Keratinocyte (primary cell): ENCODE data around the gene GATA5. TPM values are rescaled to one million over a fixed set of nuclear protein-coding genes. Genes with fewer than 3 reads are reported as not detected.

Experiments
- DNase-seq: peaks from one replicate; pipeline ENCODE4 v3.0.0-alpha.2; 2011; ENCODE audit warnings: low read depth, missing footprints, low spot score
- FAIRE-seq: peaks from 2 replicates; lab custom pipeline; 2011; peaks lifted over from hg19 to GRCh38; lab: Jason Lieb, UNC
- H2AFZ ChIP-seq: 2 replicates; pipeline ENCODE4 v1.6.0; 2012; ENCODE audit warnings: low read length, control low read depth, inconsistent platforms; ENCODE audit not compliant: control insufficient read depth
- H3K27ac ChIP-seq: 2 replicates; pipeline ENCODE4 v1.5.1; 2011; ENCODE audit warnings: low read length; ENCODE audit not compliant: control insufficient read depth, insufficient read depth
- H3K27me3 ChIP-seq: 3 replicates; pipeline ENCODE4 v1.6.0; 2011; ENCODE audit warnings: low read length; ENCODE audit not compliant: control insufficient read depth, insufficient read depth; ENCODE audit errors: extremely low read depth
- H3K36me3 ChIP-seq, 2 experiments: 2 replicates in 1 of 2; 3 replicates in 1 of 2; pipeline ENCODE4 v1.5.1; 2011; ENCODE audit warnings: low read length in 2 of 2, mild to moderate bottlenecking in 1 of 2; ENCODE audit not compliant: control insufficient read depth in 2 of 2, insufficient read depth in 2 of 2; ENCODE audit errors: extremely low read depth in 1 of 2
- H3K4me1 ChIP-seq: 3 replicates; pipeline ENCODE4 v1.5.1; 2011; ENCODE audit warnings: low read length; ENCODE audit not compliant: control insufficient read depth, insufficient read depth; ENCODE audit errors: extremely low read depth
- H3K4me2 ChIP-seq: 3 replicates; pipeline ENCODE4 v1.6.0; 2011; ENCODE audit warnings: low read depth, low read length; ENCODE audit not compliant: control insufficient read depth, insufficient read depth; ENCODE audit errors: extremely low read depth
- H3K4me3 ChIP-seq, 3 experiments: fragments of 200-600 bp in 1 of 3; sonication (generic) in 1 of 3; 2 replicates in 2 of 3; 3 replicates in 1 of 3; pipeline ENCODE4 v1.5.1; 2011 to 2016; ENCODE audit warnings: low read length in 3 of 3, mild to moderate bottlenecking in 3 of 3, control low read depth in 2 of 3, inconsistent platforms in 1 of 3, low read depth in 1 of 3, mixed read lengths in 1 of 3, mixed run types in 1 of 3, moderate library complexity in 1 of 3; ENCODE audit not compliant: control insufficient read depth in 2 of 3, insufficient read depth in 2 of 3; ENCODE audit errors: extremely low read depth in 1 of 3
- H3K79me2 ChIP-seq: 2 replicates; pipeline ENCODE4 v1.6.0; 2012; ENCODE audit warnings: low read length; ENCODE audit not compliant: control insufficient read depth, insufficient read depth
- H3K9ac ChIP-seq: 3 replicates; pipeline ENCODE4 v1.6.0; 2011; ENCODE audit warnings: low read length; ENCODE audit not compliant: control insufficient read depth, insufficient read depth; ENCODE audit errors: extremely low read depth
- H3K9me1 ChIP-seq: 3 replicates; pipeline ENCODE4 v1.6.0; 2011; ENCODE audit warnings: low read length; ENCODE audit not compliant: control insufficient read depth, insufficient read depth; ENCODE audit errors: extremely low read depth
- H3K9me3 ChIP-seq: 2 replicates; pipeline ENCODE4 v1.5.1; 2012; ENCODE audit warnings: low read depth, low read length; ENCODE audit not compliant: control insufficient read depth
- H4K20me1 ChIP-seq: 3 replicates; pipeline ENCODE4 v1.6.0; 2011; ENCODE audit warnings: low read length; ENCODE audit not compliant: control insufficient read depth, insufficient read depth; ENCODE audit errors: extremely low read depth
- EZH2 ChIP-seq: IDR thresholded peaks from one replicate; pipeline ENCODE4 v1.6.1; 2012; ENCODE audit warnings: inconsistent platforms, mild to moderate bottlenecking, low read length, moderate library complexity
- dilution Hi-C: fragments of 300-500 bp; cut with MboI; formaldehyde crosslinking; loops from one replicate; pipeline ENCODE4 v1.7.0; 2020; ENCODE audit warnings: low sequenced_read_pairs; ENCODE audit not compliant: extremely low pct_ligation_motif_present
- polyA plus RNA-seq, 5 experiments: library from polyadenylated mRNA; depleted of rRNA in 3 of 5; stranded (reverse) in 3 of 5; stranded (forward) in 1 of 5; unstranded in 1 of 5; fragments of >200 nt; gene quantifications; 1 replicate in 1 of 5; 2 replicates in 3 of 5; 3 replicates in 1 of 5; pipeline versions ENCODE4 v1.2.1 to v1.2.3, GENCODE V29; 2011 to 2012; ENCODE audit warnings: missing spikeins in 2 of 5, low read depth in 1 of 5, low replicate concordance in 1 of 5
- TF ChIP-seq, protein P1 (sequence below), 3 experiments: IDR thresholded peaks in 1 of 3; conservative IDR thresholded peaks in 1 of 3; optimal IDR thresholded peaks in 1 of 3; 2 replicates in 2 of 3; 3 replicates in 1 of 3; pipeline versions ENCODE3 to v1.5.1; 2011; ENCODE audit warnings: low read length in 3 of 3, mild to moderate bottlenecking in 3 of 3, moderate library complexity in 2 of 3, control low read depth in 1 of 3, inconsistent platforms in 1 of 3; ENCODE audit not compliant: insufficient read depth in 2 of 3; ENCODE audit errors: extremely low read depth in 1 of 3

The GATA5 gene
- polyA plus RNA-seq, 1 donor (not counting 4 experiments of a cell fraction or from before 2014, with no cell fraction given) = not detected

DNA sequence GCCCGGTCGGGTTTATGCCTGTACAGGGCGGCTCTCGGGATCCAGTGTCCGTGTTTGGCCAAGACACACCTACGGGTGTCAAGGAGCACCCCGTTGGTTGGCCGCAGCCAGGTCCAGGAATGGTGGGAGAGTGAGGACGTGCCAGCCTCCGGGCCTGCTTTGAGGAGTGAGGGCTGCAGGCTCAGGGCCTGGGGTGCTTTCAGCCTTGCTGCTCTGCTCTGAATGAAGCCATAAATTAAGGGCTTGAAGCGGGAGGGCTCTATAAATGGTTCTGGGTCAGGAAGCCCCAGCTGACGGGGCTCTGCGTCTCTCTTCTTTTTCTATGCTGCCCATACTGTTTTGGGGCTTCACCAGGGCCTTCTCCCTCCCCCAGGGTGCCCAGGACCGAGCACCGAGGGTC, 15.1 kb downstream of the GATA5 start:
- no peaks in the 10 kb centered on the region for H3K4me1 ChIP-seq
- no peak overlapping the region for H3K4me2 ChIP-seq
- H3K4me3 ChIP-seq = no peak overlapping the region
- H3K36me3 ChIP-seq = no peaks in the 10 kb centered on the region
- FAIRE-seq (no peak), DNase-seq (no peak)
- TF ChIP-seq, protein P1, sequence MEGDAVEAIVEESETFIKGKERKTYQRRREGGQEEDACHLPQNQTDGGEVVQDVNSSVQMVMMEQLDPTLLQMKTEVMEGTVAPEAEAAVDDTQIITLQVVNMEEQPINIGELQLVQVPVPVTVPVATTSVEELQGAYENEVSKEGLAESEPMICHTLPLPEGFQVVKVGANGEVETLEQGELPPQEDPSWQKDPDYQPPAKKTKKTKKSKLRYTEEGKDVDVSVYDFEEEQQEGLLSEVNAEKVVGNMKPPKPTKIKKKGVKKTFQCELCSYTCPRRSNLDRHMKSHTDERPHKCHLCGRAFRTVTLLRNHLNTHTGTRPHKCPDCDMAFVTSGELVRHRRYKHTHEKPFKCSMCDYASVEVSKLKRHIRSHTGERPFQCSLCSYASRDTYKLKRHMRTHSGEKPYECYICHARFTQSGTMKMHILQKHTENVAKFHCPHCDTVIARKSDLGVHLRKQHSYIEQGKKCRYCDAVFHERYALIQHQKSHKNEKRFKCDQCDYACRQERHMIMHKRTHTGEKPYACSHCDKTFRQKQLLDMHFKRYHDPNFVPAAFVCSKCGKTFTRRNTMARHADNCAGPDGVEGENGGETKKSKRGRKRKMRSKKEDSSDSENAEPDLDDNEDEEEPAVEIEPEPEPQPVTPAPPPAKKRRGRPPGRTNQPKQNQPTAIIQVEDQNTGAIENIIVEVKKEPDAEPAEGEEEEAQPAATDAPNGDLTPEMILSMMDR (optimal IDR thresholded peaks at IDR 0.05 in 1 of 3, IDR thresholded peaks at IDR 0.05 in 1 of 3, conservative IDR thresholded peaks at IDR 0.05 in 1 of 3; ENCODE audit: extremely low read depth in 1 of 3, insufficient read depth in 2 of 3, low read length in 3 of 3) = no peak
- no peak for TF ChIP-seq EZH2
- no peaks in the 10 kb centered on the region for H3K9me1 ChIP-seq
- H3K9me3 ChIP-seq = no peaks in the 10 kb centered on the region
- H3K79me2 ChIP-seq = no peaks in the 10 kb centered on the region
- dilution Hi-C loops = no loop called here
- no peak overlapping the region for H2AFZ ChIP-seq
- H4K20me1 ChIP-seq = no peaks in the 10 kb centered on the region
- H3K27ac ChIP-seq = no peak overlapping the region
- H3K9ac ChIP-seq = no peak overlapping the region
- peaks cover 5% of the 10 kb centered on the region for H3K27me3 ChIP-seq

DNA sequence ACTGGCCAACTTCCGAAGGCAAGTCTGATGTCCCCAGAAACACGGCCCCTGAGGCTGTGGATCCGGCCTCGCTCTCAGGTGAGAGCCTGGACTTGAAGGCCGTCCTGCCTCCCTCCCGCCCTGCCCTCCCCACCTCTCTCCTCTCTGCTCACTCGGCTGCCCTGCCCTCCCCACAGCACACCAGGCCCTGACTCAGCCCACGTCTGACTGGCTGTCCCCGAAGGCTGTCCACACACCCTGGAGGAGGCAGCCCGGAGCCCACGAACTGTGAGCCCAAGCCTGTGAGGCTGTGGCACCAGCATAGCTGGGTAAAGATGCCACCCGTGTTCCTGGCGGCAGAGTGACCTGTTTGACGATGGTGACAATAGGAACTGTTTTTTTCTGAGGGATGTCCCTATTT, 16.3 kb downstream of the GATA5 start:
- no peaks in the 10 kb centered on the region for H3K9me1 ChIP-seq
- no peaks in the 10 kb centered on the region for H3K36me3 ChIP-seq
- dilution Hi-C loops = no loop called here
- DNase-seq (no peak), FAIRE-seq (no peak)
- no peak overlapping the region for H3K27ac ChIP-seq
- no peaks in the 10 kb centered on the region for H4K20me1 ChIP-seq
- H3K9me3 ChIP-seq = no peaks in the 10 kb centered on the region
- no peak overlapping the region for H3K4me2 ChIP-seq
- TF ChIP-seq EZH2 = no peak
- TF ChIP-seq, protein P1 (optimal IDR thresholded peaks at IDR 0.05 in 1 of 3, IDR thresholded peaks at IDR 0.05 in 1 of 3, conservative IDR thresholded peaks at IDR 0.05 in 1 of 3; ENCODE audit: extremely low read depth in 1 of 3, insufficient read depth in 2 of 3, low read length in 3 of 3) = no peak
- H3K9ac ChIP-seq = no peak overlapping the region
- no peaks in the 10 kb centered on the region for H3K4me1 ChIP-seq
- no peak overlapping the region for H2AFZ ChIP-seq
- peaks cover 5% of the 10 kb centered on the region for H3K27me3 ChIP-seq
- H3K4me3 ChIP-seq = no peak overlapping the region
- no peaks in the 10 kb centered on the region for H3K79me2 ChIP-seq
